ENCODE results near the gene MIAT.
"Not testable (repeated sequence)": the region's sequence is repeated elsewhere in the genome, so short reads cannot be mapped to it uniquely, and the experiment has no call there.

MIAT gene

GRCh38 chr22:26700886-26701285 lies 43.5 kb downstream of the MIAT start:
- DNase-seq = no peak

- DNase-seq = no peak
These were observed 43.9 kb downstream of the MIAT start for GRCh38 chr22:26701323-26701722.

- no peak for DNase-seq
These were observed 45.8 kb downstream of the MIAT start for GRCh38 chr22:26702906-26703830.

- DNase-seq = not testable (repeated sequence)
These were observed 48.0 kb downstream of the MIAT start for GRCh38 chr22:26705379-26705778.

- no peak for DNase-seq
These were observed 49.7 kb downstream of the MIAT start for GRCh38 chr22:26707090-26707489.

- no peak for DNase-seq
These were observed 50.2 kb downstream of the MIAT start for GRCh38 chr22:26707581-26707980.

- no peak for DNase-seq
These were observed 51.0 kb downstream of the MIAT start for GRCh38 chr22:26708256-26709009.

- no peak for DNase-seq
These were observed 52.4 kb downstream of the MIAT start for GRCh38 chr22:26709617-26710390.

GRCh38 chr22:26711205-26711963 lies 54.0 kb downstream of the MIAT start:
- no peak for DNase-seq

GRCh38 chr22:26712158-26712557 lies 54.8 kb downstream of the MIAT start:
- no peak for DNase-seq

GRCh38 chr22:26713823-26714449 lies 56.5 kb downstream of the MIAT start:
- DNase-seq = no peak

GRCh38 chr22:26714971-26715370 lies 57.6 kb downstream of the MIAT start:
- DNase-seq = no peak

- no peak for DNase-seq
These were observed 58.1 kb downstream of the MIAT start for GRCh38 chr22:26715392-26715936.

- no peak for DNase-seq
These were observed 61.1 kb downstream of the MIAT start for GRCh38 chr22:26718488-26718887.

GRCh38 chr22:26718905-26719304 lies 61.5 kb downstream of the MIAT start:
- DNase-seq = no peak

GRCh38 chr22:26722159-26722558 lies 64.8 kb downstream of the MIAT start:
- DNase-seq = no peak

GRCh38 chr22:26724414-26724813 lies 67.0 kb downstream of the MIAT start:
- no peak for DNase-seq

- DNase-seq = no peak
These were observed 67.8 kb downstream of the MIAT start for GRCh38 chr22:26725012-26725676.
